Stimulated activated naive B cell treated with anti-CD40 and anti-IgM and Interleukin-4, amounts not matched to agents 10 μg/mL and 1 μg/mL and 100 μg/mL, for 72 hours (primary cell): ENCODE results near the gene KRT76.

Experiments used
- ATAC-seq, 2 donors: fragments of 150-1000 bp; cut with Tn5 transposase; replicated peaks; 2 replicates each; pipeline ENCODE4 v1.10.0; 2021; ENCODE audit warnings: moderate library complexity in 1 of 2
- DNase-seq: peaks from one replicate; pipeline ENCODE4 v3.0.0; 2021
- H3K27ac Mint-ChIP-seq: one replicate; pipeline ENCODE4 v1.8.0; 2022; ENCODE audit warnings: mild to moderate bottlenecking, mixed read lengths
- H3K27me3 Mint-ChIP-seq, 2 donors: one replicate each; pipeline ENCODE4 v1.8.0; 2022; ENCODE audit warnings: mixed read lengths in 2 of 2
- H3K36me3 Mint-ChIP-seq, 2 donors: one replicate each; pipeline ENCODE4 v1.8.0; 2022; ENCODE audit warnings: mixed read lengths in 2 of 2, mild to moderate bottlenecking in 1 of 2
- H3K4me1 Mint-ChIP-seq, 2 donors: one replicate each; pipeline ENCODE4 v1.8.0; 2022; ENCODE audit warnings: mixed read lengths in 2 of 2, mild to moderate bottlenecking in 1 of 2
- H3K4me3 Mint-ChIP-seq, 2 donors: one replicate each; pipeline ENCODE4 v1.8.0; 2022; ENCODE audit warnings: mild to moderate bottlenecking in 2 of 2, mixed read lengths in 2 of 2, moderate library complexity in 1 of 2
- H3K9me3 Mint-ChIP-seq, 2 donors: one replicate each; pipeline ENCODE4 v1.8.0; 2022; ENCODE audit warnings: mixed read lengths in 2 of 2, mild to moderate bottlenecking in 1 of 2

The KRT76 gene

GRCh38 chr12:52720365-52720886 is 56.7 kb downstream of the KRT76 start:
- no peak for DNase-seq
- no peak for ATAC-seq

More at GRCh38 chr12:52720365-52720886, 56.7 kb downstream of the KRT76 start:
- Mint-ChIP-seq H3K36me3 (no peaks in the 10 kb centered on the region), H3K9me3 (no peaks in the 10 kb centered on the region), H3K27me3 (peaks cover 25 to 40% of the 10 kb centered on the region in 2 donors), H3K4me3 (no peak overlapping the region), H3K27ac (no peak overlapping the region), H3K4me1 (no peaks in the 10 kb centered on the region)
